ENCODE measurements around the gene EIPR1. TPM values are rescaled to one million over a fixed set of nuclear protein-coding genes. Genes with fewer than 3 reads are reported as not detected.

The EIPR1 gene
- total and polyA plus RNA-seq, 2 of the 4 experiments (the other 2 are of a cell fraction), result 46.5 to 67.4 TPM

DNA sequence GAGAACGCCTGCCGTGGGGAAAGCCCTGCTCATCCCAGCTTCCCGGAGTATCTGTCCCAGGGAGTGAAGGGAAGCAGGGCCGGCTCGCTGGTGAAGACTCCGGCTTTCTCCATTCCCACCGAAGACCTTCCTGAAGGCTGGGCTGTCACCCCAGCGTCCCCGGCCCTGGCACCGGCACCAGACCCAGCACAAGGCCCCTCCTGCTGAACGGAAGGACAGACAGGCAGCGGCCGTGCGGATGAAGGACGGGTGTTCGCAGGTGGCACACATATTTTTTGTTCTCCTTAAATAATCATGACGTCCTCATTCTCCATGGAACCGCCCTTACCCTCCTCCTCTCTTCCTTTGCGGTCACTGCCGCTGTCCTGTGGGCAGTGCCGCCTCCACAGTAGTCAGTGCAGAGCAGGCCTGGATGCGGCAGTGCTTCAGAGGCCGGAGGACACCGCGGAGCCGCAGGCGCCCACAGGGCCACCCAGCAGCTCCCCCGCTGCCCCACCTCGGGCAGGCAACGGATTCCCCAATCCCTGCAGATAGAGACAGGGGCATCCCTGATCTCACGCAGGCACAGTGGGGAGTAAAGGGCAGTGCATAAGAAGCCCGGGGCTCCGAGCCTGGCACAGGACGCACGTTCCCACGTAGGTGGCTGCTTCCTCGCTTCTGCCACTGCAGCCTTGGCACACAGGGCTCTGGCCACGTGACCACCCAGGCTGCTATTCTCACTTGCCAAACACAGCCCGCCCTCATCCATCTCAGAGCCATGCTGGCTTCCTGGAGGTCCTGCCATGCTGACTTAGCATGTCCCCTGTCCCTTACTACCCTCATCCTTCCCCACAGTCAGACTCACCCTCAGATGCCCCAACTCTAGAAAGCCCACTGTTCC lies 229.7 kb downstream of the EIPR1 start:
- no peak overlapping the region for H2BK5ac ChIP-seq (ENCODE audit: low read depth, low read length, poor library complexity, severe bottlenecking)
- no peaks in the 10 kb centered on the region for H3K9me1 ChIP-seq (ENCODE audit: insufficient read depth, low read length)
- intact Hi-C loops (cut with micrococcal nuclease) (no loop called here), in situ Hi-C loops (cut with MboI; ENCODE audit: low sequenced_read_pairs) (no loop called here), dilution Hi-C loops (cut with HindIII; ENCODE audit: low sequenced_read_pairs, unreplicated experiment) (no loop called here)
- H4K5ac ChIP-seq (ENCODE audit: low read depth, low read length), result no peak overlapping the region
- DNase-seq (no peak), ATAC-seq (ENCODE audit: low read depth) (no peak)
- H3K27ac ChIP-seq (ENCODE audit: insufficient read depth, low read length), result no peak overlapping the region
- H3K27me3 ChIP-seq (ENCODE audit: control insufficient read depth, insufficient read depth, low read length), result no peaks in the 10 kb centered on the region
- H2AK5ac ChIP-seq (ENCODE audit: low read depth, low read length), result no peak overlapping the region
- no peak overlapping the region for H3K18ac ChIP-seq (ENCODE audit: low read depth, low read length)
- POLR2A ChIA-PET (ENCODE audit: unreplicated experiment), result no interaction called here
- no peak overlapping the region for H2BK20ac ChIP-seq (ENCODE audit: low read depth, low read length)
- H3K9ac ChIP-seq (ENCODE audit: low read depth, low read length), result no peak overlapping the region
- no peak overlapping the region for H2AK9ac ChIP-seq (replicated peaks; ENCODE audit: low read depth, low read length, poor library complexity)
- H3K79me1 ChIP-seq (ENCODE audit: low read depth in 1 of 2, low read length in 2 of 2), result no peaks in the 10 kb centered on the region
- H3K4me3 ChIP-seq (ENCODE audit: insufficient read depth, low read depth, low read length), result no peak overlapping the region
- no peaks in the 10 kb centered on the region for H3K9me3 ChIP-seq (ENCODE audit: control insufficient read depth, insufficient read depth, low read length)
- no peaks in the 10 kb centered on the region for H4K20me1 ChIP-seq (ENCODE audit: insufficient read depth, low read length)
- H3K4ac ChIP-seq (ENCODE audit: low read depth, low read length), result no peak overlapping the region
- H2BK120ac ChIP-seq (ENCODE audit: low read depth, low read length), result no peak overlapping the region
- BruUV-seq (replicated peaks), result no TSS peak
- H4K8ac ChIP-seq (ENCODE audit: low read depth in 2 of 2, low read length in 2 of 2), result no peak overlapping the region
- 82% methylated on average over 12 of the region's 39 CpGs; no CpG with 5 or more reads in 1 of the 2 experiments for WGBS, 2 experiments (ENCODE audit: extremely low coverage in 2 of 2, insufficient read length in 1 of 2)
- H2AFZ ChIP-seq (replicated peaks; ENCODE audit: low read length, poor library complexity), result no peak overlapping the region
- H3K56ac ChIP-seq (ENCODE audit: extremely low read depth, insufficient read depth, low read length), result no peak overlapping the region
- H3K23ac ChIP-seq (ENCODE audit: low read depth, low read length), result no peak overlapping the region
- H2BK15ac ChIP-seq (ENCODE audit: low read depth, low read length), result no peak overlapping the region
- CTCF ChIA-PET, result no interaction called here
- H4K91ac ChIP-seq (ENCODE audit: insufficient read depth, low read depth, low read length), result no peak overlapping the region
- H3K36me3 ChIP-seq (ENCODE audit: control insufficient read depth, insufficient read depth, low read length), result no peaks in the 10 kb centered on the region
- H3K4me1 ChIP-seq (ENCODE audit: control insufficient read depth, insufficient read depth, low read length), result no peaks in the 10 kb centered on the region
- H3K14ac ChIP-seq (replicated peaks; ENCODE audit: low read depth, low read length), result no peak overlapping the region
- H3K4me2 ChIP-seq (ENCODE audit: low read depth, low read length), result no peak overlapping the region
- TF ChIP-seq RAD21 (IDR thresholded peaks at IDR 0.05; ENCODE audit: low read length) (no peak), RFX5 (IDR thresholded peaks at IDR 0.05; ENCODE audit: low read depth, low read length) (no peak), SMC3 (IDR thresholded peaks at IDR 0.05; ENCODE audit: low read depth, low read length) (no peak), FOS (IDR thresholded peaks at IDR 0.05; ENCODE audit: low read depth, low read length) (no peak), CHD1 (IDR thresholded peaks at IDR 0.05; ENCODE audit: low read depth, low read length) (no peak), BHLHE40 (IDR thresholded peaks at IDR 0.05; ENCODE audit: low read depth, low read length) (no peak), RCOR1 (IDR thresholded peaks at IDR 0.05; ENCODE audit: insufficient replicate concordance, low read length) (no peak), MAZ (IDR thresholded peaks at IDR 0.05; ENCODE audit: borderline replicate concordance, low read depth, low read length) (no peak), CEBPB (IDR thresholded peaks at IDR 0.05; ENCODE audit: low read depth, low read length) (no peak), MAFK (IDR thresholded peaks at IDR 0.05; ENCODE audit: low read depth, low read length) (no peak), NFE2L2 (IDR thresholded peaks at IDR 0.05; ENCODE audit: low read depth, low read length) (no peak), MXI1 (IDR thresholded peaks at IDR 0.05; ENCODE audit: borderline replicate concordance, low read depth, low read length) (no peak), POLR2A (IDR thresholded peaks at IDR 0.05; ENCODE audit: low read depth, low read length) (no peak)
- TF ChIP-seq, protein P1, sequence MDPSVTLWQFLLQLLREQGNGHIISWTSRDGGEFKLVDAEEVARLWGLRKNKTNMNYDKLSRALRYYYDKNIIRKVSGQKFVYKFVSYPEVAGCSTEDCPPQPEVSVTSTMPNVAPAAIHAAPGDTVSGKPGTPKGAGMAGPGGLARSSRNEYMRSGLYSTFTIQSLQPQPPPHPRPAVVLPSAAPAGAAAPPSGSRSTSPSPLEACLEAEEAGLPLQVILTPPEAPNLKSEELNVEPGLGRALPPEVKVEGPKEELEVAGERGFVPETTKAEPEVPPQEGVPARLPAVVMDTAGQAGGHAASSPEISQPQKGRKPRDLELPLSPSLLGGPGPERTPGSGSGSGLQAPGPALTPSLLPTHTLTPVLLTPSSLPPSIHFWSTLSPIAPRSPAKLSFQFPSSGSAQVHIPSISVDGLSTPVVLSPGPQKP (IDR thresholded peaks at IDR 0.05; ENCODE audit: borderline replicate concordance, low read depth, low read length), result no peak
- TF ChIP-seq, protein P2, sequence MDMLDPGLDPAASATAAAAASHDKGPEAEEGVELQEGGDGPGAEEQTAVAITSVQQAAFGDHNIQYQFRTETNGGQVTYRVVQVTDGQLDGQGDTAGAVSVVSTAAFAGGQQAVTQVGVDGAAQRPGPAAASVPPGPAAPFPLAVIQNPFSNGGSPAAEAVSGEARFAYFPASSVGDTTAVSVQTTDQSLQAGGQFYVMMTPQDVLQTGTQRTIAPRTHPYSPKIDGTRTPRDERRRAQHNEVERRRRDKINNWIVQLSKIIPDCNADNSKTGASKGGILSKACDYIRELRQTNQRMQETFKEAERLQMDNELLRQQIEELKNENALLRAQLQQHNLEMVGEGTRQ (IDR thresholded peaks at IDR 0.05; ENCODE audit: low read depth, low read length), result no peak

Data from IMR-90 (cell line).